Spleen (tissue), 11 donors: ENCODE measurements around the gene ACAN. TPM values are rescaled to one million over a fixed set of nuclear protein-coding genes. Genes with fewer than 3 reads are reported as not detected.

Source experiments
- DNase-seq: peaks from one replicate; pipeline ENCODE4 v3.0.0-alpha.2; 2020
- H3K27ac ChIP-seq, 8 donors: fragments of 200-600 bp; sonication (generic) in 7 of 8; 1 replicate in 4 of 8; 2 replicates in 4 of 8; pipeline versions ENCODE4 v1.5.0 to v1.8.0; 2016 to 2021; ENCODE audit warnings: inconsistent platforms in 4 of 8, mild to moderate bottlenecking in 4 of 8, moderate library complexity in 1 of 8
- H3K27me3 ChIP-seq, 7 donors: fragments of 200-600 bp; sonication (generic) in 6 of 7; replicated peaks in 1 of 7; 1 replicate in 4 of 7; 2 replicates in 3 of 7; pipeline versions ENCODE4 v1.5.0 to v1.8.0; 2016 to 2021; ENCODE audit warnings: inconsistent platforms in 3 of 7, mild to moderate bottlenecking in 1 of 7
- H3K36me3 ChIP-seq, 6 donors: fragments of 200-600 bp; sonication (generic) in 5 of 6; 1 replicate in 4 of 6; 2 replicates in 2 of 6; pipeline versions ENCODE4 v1.5.0 to v1.8.0; 2016 to 2021; ENCODE audit warnings: inconsistent platforms in 2 of 6
- H3K4me1 ChIP-seq, 6 donors: fragments of 200-600 bp; sonication (generic) in 5 of 6; 1 replicate in 3 of 6; 2 replicates in 3 of 6; pipeline versions ENCODE4 v1.5.0 to v1.8.0; 2016 to 2021; ENCODE audit warnings: inconsistent platforms in 3 of 6
- H3K4me3 ChIP-seq, 8 donors: fragments of 200-600 bp; sonication (generic) in 7 of 8; 1 replicate in 4 of 8; 2 replicates in 4 of 8; pipeline versions ENCODE4 v1.5.0 to v1.8.0; 2016 to 2021; ENCODE audit warnings: inconsistent platforms in 4 of 8, mild to moderate bottlenecking in 4 of 8, moderate library complexity in 2 of 8
- H3K9me3 ChIP-seq, 8 donors: fragments of 200-600 bp; sonication (generic) in 7 of 8; 1 replicate in 4 of 8; 2 replicates in 4 of 8; pipeline versions ENCODE4 v1.5.0 to v1.8.0; 2016 to 2021; ENCODE audit warnings: inconsistent platforms in 4 of 8
- POLR2A ChIP-seq, 3 donors: fragments of 450-650 bp; IDR thresholded peaks; one replicate each; pipeline ENCODE4 v1.5.1; 2017; ENCODE audit warnings: antibody characterized with exemption in 3 of 3, mild to moderate bottlenecking in 1 of 3
- POLR2AphosphoS5 ChIP-seq, 3 donors: sonication (generic); formaldehyde crosslinking; IDR thresholded peaks; one replicate each; pipeline ENCODE4 v1.5.1; 2017; ENCODE audit warnings: antibody characterized with exemption in 3 of 3
- WGBS, 5 donors: extraction: QIAGEN DNeasy Blood & Tissue Kit in 3 of 5; methylation state at CpG; one replicate each; pipeline versions ENCODE4 v1.1.5 to v1.1.7; 2013 to 2018; 5-methylcytosine and 5-hydroxymethylcytosine counted together
- intact Hi-C: fragments of 100-400 bp; cut with DNase I; formaldehyde crosslinking; loops from one replicate; pipeline ENCODE4 v1.15.0; 2023; ENCODE audit warnings: low total_unique reads
- polyA plus RNA-seq, 3 donors: library from polyadenylated mRNA; stranded (reverse); fragments of 200-250 nt; gene quantifications; one replicate each; pipeline ENCODE4 v1.2.1, GENCODE V29; 2013
- total RNA-seq, 7 donors: library from RNA; depleted of rRNA in 3 of 7; stranded (reverse); fragments of >200 nt in 3 of 7; fragmentation: NEBNext Ultra II Directional in 4 of 7; extraction: Animal tissue kit (Norgen Biotek cat#: 25700) in 4 of 7; gene quantifications; one replicate each; pipeline versions ENCODE4 v1.1.0 to v1.2.1, GENCODE V29; 2016 to 2021
- TF ChIP-seq, protein P1 (sequence below), 11 experiments: fragments of 200-600 bp in 7 of 11; fragments of 450-650 bp in 4 of 11; sonication (generic) in 4 of 11; IDR thresholded peaks in 8 of 11; conservative IDR thresholded peaks in 3 of 11; 1 replicate in 7 of 11; 2 replicates in 4 of 11; pipeline versions ENCODE4 v1.4.0 to v1.8.0; 2016 to 2021; ENCODE audit warnings: antibody characterized with exemption in 11 of 11, inconsistent platforms in 4 of 11, mild to moderate bottlenecking in 1 of 11
- donor health status: healthy with polysubstance abuse.
- donor health status: DM: no; HTN: no; CAD: no; lungs with moderate emphysema.
- donor health status: DM: no; HTN: no; CAD: no.
- donor health status: Bipolar disorder and iron deficiency.
- donor health status: healthy.
- donor health status: DM: no; HTN: no; CAD: no.
- donor health status: DM: yes; HTN: yes; CAD: no.

ACAN gene
- total and polyA plus RNA-seq, 10 donors = 0.09 to 2.1 (median 0.87) TPM

DNA sequence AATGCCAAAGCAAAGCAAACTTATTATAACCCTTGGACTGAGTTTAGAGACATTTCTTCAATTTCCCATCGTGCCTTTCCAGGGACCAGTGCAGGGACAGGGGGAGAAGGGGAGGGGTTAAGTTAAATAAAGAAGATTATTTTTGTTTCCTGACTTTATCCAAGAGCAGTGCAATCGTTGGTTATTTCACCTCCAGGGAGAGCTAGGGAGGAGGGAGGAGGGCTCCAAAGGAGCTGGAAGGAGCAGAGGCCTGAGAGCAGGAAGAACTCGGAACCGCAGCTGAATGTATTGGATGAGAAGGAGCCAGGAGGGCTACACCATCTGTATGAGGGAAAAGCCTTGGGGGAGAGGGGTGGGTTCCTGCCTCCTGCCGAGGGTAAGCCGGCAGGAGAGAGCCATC, 71.4 kb downstream of the ACAN start:
- WGBS, 5 donors = 53 to 65% (median 58%) methylated on average over 6 of the region's 6 CpGs
- Histone ChIP-seq H3K9me3 (no peaks in the 10 kb centered on the region), H3K27ac (no peak overlapping the region), H3K4me3 (no peak overlapping the region), H3K36me3 (peaks cover 0 to 37% (median 0%) of the 10 kb centered on the region in 6 donors), H3K27me3 (no peaks in the 10 kb centered on the region), H3K4me1 (no peaks in the 10 kb centered on the region)
- intact Hi-C loops = no loop called here
- DNase-seq = no peak
- TF ChIP-seq POLR2A (IDR thresholded peaks at IDR 0.05) (no peak), POLR2AphosphoS5 (IDR thresholded peaks at IDR 0.05) (no peak)
- TF ChIP-seq, protein P1, sequence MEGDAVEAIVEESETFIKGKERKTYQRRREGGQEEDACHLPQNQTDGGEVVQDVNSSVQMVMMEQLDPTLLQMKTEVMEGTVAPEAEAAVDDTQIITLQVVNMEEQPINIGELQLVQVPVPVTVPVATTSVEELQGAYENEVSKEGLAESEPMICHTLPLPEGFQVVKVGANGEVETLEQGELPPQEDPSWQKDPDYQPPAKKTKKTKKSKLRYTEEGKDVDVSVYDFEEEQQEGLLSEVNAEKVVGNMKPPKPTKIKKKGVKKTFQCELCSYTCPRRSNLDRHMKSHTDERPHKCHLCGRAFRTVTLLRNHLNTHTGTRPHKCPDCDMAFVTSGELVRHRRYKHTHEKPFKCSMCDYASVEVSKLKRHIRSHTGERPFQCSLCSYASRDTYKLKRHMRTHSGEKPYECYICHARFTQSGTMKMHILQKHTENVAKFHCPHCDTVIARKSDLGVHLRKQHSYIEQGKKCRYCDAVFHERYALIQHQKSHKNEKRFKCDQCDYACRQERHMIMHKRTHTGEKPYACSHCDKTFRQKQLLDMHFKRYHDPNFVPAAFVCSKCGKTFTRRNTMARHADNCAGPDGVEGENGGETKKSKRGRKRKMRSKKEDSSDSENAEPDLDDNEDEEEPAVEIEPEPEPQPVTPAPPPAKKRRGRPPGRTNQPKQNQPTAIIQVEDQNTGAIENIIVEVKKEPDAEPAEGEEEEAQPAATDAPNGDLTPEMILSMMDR (IDR thresholded peaks at IDR 0.05 in 8 of 11, conservative IDR thresholded peaks at IDR 0.05 in 3 of 11) = no peak

DNA sequence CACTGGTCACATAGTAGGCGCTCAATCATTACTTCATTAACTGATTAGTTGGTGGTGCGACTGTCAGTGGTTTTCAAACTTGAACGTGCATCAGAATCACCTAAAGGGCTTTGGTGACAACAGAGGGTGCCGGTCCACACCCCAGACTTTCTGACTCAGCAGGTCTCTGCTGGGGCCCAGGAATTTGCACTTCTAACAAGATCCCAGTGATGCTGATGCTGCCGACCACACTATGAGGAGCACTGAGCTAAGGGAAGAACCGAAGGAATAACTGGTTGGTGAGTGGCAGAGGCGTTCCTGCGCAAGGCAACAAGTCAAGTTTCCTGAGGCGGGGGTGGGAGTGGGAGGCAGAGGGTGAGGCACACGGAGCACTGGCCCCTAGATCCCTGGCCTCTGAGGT, 73.3 kb downstream of the ACAN start:
- Histone ChIP-seq H3K36me3 (peaks cover 0 to 54% (median 2%) of the 10 kb centered on the region in 6 donors), H3K27ac (no peak overlapping the region), H3K9me3 (no peaks in the 10 kb centered on the region), H3K4me1 (no peaks in the 10 kb centered on the region), H3K27me3 (no peaks in the 10 kb centered on the region), H3K4me3 (no peak overlapping the region)
- TF ChIP-seq POLR2AphosphoS5 (IDR thresholded peaks at IDR 0.05) (no peak), POLR2A (IDR thresholded peaks at IDR 0.05) (no peak)
- TF ChIP-seq, protein P1 (IDR thresholded peaks at IDR 0.05 in 8 of 11, conservative IDR thresholded peaks at IDR 0.05 in 3 of 11) = no peak
- 84 to 88% (median 86%) methylated on average over 7 to 10 of the region's 10 CpGs for WGBS, 5 donors
- intact Hi-C loops = no loop called here
- no peak for DNase-seq

DNA sequence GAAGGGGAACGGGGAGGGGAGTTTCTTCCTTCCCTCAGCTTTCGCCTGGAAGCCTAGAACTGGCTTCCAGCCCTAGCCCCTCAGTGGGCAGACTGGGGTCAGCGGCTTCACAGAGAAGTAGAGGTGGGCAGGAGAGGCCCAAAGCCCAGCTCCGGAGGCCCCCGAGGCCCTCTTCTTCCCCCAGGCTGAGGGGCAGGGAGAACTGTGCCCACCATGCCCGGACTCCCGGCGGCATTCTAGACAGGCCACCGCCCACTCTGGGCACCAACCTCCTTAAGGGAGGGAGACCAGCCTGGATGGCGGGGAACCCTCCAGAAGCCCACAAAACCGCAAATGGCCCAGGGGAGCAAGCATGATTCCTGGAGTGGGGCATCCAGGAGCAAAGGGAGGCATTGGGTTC, 74.2 kb downstream of the ACAN start:
- TF ChIP-seq POLR2A (IDR thresholded peaks at IDR 0.05) (no peak), POLR2AphosphoS5 (IDR thresholded peaks at IDR 0.05) (no peak)
- TF ChIP-seq, protein P1 (IDR thresholded peaks at IDR 0.05 in 8 of 11, conservative IDR thresholded peaks at IDR 0.05 in 3 of 11) = no peak
- 88 to 97% (median 94%) methylated on average over 11 of the region's 11 CpGs for WGBS, 5 donors
- Histone ChIP-seq H3K4me3 (no peak overlapping the region), H3K27ac (no peak overlapping the region), H3K27me3 (no peaks in the 10 kb centered on the region), H3K36me3 (peaks cover 0 to 63% (median 2%) of the 10 kb centered on the region in 6 donors), H3K9me3 (no peaks in the 10 kb centered on the region), H3K4me1 (no peaks in the 10 kb centered on the region)
- DNase-seq = no peak
- intact Hi-C loops = no loop called here

DNA sequence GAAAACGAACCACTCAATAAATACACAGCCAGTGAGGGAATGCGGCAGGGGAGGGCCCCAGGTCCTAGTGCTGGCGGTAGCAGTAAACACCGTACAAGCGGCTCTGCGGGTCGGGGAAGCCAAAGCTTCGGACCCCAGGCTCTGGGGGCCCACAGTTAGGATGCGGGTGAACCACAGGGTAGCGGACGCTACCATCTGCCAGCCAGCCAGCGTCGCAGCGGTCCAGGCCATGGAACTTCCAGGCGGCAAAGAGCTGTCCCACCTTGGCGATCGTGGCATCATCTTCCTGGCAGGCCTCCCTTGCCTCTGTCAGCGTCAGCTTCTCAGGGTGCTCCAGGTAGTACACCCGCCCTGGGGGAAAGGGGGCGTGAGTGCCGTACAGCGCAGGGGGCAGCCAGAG, 74.7 kb downstream of the ACAN start:
- Histone ChIP-seq H3K27me3 (no peaks in the 10 kb centered on the region), H3K36me3 (peaks cover 0 to 65% (median 2%) of the 10 kb centered on the region in 6 donors), H3K4me3 (no peak overlapping the region), H3K27ac (no peak overlapping the region), H3K9me3 (no peaks in the 10 kb centered on the region), H3K4me1 (no peaks in the 10 kb centered on the region)
- DNase-seq = no peak
- 90 to 94% (median 92%) methylated on average over 20 to 22 of the region's 22 CpGs for WGBS, 5 donors
- intact Hi-C loops = no loop called here
- TF ChIP-seq POLR2A (IDR thresholded peaks at IDR 0.05) = no peak
- TF ChIP-seq, protein P1 (IDR thresholded peaks at IDR 0.05 in 8 of 11, conservative IDR thresholded peaks at IDR 0.05 in 3 of 11) = no peak
- TF ChIP-seq POLR2AphosphoS5 (IDR thresholded peaks at IDR 0.05) = no peak
